Caki2 (cell line): ENCODE data around the gene MAOA. TPM values are rescaled to one million over a fixed set of nuclear protein-coding genes. Genes with fewer than 3 reads are reported as not detected.
A peak's percentile ranks its signal among the peaks of the same experiment; 100 is the strongest.

Experiments used
- DNase-seq: peaks from one replicate; pipeline ENCODE4 v3.0.0-alpha.2; 2015; ENCODE audit warnings: low read depth
- in situ Hi-C: cut with HindIII; loops from 2 replicates; pipeline ENCODE4 v1.10.0; 2016; ENCODE audit warnings: low sequenced_read_pairs, low pct_unique_long_range_greater_than_20kb, mixed read lengths
- total RNA-seq: library from RNA; depleted of rRNA; stranded (reverse); fragments of >200 nt; shearing (Covaris generic); gene quantifications from 2 replicates; pipeline ENCODE4 v1.2.3, GENCODE V29; 2014; ENCODE audit warnings: low replicate concordance; rRNA removed

Gene MAOA
- total RNA-seq, 1 experiment from 2014 or later, result 0.20 TPM

DNA sequence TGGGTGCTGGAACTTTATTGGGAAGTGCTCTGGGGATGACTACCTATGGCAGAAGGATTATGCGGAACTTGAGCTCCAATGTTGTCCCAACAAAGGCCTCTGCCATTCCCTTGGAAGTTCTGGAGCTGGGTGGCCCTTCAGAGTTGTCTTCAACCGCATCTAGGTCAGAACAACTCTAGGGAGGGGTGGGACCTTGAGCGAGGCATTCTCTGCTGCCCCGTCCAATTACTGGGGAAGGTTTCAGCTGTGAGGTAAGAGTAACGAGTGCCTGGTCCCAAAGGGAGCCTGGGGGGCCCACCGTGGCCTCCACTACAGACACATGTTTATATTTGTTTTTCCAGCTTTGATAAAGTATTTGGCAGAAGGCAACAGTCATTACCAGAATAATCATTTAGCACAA is 79.4 kb downstream of the MAOA start:
- DNase-seq, result no peak
- in situ Hi-C loops, result no loop called here

DNA sequence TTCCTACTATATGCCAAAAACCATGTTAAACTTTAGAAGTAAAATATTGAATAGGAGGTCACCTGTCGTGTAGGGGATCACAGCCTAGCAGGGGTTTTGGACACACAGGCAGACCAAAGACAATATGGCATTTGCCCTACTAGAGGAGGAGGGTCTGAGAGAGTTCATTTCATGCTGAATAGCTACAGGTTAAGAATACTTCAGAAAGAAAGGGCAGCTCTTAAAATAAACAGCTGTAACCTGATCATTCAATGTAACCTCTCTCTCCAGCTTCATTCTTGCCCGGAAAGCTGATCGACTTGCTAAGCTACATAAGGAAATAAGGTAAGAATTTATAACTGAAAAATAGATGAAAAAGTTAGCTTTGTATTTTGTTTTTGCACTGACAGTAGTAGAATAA is 79.9 kb downstream of the MAOA start:
- no peak for DNase-seq
- in situ Hi-C loops, result no loop called here

DNA sequence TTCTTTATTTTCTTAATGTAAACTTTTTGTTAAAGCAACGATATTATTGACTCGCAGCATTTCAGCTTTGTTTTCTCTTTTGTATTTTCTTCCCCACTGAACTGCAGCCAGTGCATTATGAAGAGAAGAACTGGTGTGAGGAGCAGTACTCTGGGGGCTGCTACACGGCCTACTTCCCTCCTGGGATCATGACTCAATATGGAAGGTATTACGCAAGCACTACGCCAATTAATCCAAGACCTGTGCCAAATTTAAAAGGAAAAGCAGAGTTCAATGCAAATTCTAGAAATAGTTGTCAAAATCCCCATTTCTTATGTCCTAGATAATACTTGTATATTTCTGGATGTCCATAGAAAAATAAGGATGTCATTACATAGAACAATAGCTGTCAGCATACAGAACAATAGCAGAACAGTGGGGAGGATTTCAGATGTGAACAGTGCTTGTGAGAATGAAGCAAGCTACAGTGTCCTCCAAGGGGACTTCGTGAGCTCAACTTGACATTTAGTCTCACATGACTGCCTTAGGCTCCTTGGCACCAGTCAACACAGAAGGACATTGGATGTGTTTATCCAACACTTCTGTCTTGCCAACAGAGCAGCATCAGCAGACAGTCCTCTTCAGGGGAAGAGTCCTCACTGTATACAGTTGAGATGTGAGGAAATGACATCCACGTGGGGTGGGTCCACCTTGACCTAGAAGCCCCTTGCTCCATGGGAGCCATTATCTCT is 85.9 kb downstream of the MAOA start:
- in situ Hi-C loops, result no loop called here
- no peak for DNase-seq

DNA sequence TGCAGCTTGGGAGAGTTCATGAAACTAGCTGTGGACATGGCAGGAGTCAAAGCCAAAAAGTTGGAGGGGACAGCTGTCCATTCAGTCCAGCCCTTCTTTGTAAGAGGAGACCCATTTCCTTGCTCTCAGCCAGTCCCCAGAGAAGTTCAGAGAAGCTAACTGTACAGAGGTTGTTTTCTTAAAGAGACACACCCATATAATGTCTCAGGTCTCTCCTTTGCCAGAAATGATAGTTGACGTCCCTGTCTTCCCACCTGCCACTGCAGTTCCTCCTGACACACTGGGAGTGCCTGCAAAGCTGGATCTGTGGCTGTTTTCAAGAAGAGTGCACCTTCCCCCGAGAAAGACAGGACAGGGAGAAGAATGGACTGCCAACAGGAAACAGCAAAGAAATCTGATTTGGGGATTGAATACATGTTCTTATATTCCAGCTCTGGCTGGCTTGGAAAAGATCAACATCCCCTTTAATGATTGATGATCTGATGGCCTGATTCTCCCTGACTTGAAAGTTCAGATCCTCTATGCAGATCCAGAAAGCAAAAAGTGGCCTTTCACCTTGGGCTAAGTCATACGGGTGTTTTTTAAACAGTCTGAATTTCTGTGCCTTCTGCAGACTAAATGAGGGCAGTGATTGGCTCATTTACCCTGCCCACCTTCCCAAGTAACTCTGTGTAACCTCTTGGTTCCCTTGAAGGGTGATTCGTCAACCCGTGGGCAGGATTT is 87.2 kb downstream of the MAOA start:
- in situ Hi-C loops, result no loop called here
- DNase-seq, result no peak

DNA sequence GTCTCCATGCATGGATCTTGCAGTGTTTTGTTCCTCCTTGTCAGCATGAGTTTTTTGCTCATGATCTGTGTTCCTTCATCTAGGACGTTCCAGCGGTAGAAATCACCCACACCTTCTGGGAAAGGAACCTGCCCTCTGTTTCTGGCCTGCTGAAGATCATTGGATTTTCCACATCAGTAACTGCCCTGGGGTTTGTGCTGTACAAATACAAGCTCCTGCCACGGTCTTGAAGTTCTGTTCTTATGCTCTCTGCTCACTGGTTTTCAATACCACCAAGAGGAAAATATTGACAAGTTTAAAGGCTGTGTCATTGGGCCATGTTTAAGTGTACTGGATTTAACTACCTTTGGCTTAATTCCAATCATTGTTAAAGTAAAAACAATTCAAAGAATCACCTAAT is 88.2 kb downstream of the MAOA start:
- no peak for DNase-seq
- in situ Hi-C loops, result no loop called here

DNA sequence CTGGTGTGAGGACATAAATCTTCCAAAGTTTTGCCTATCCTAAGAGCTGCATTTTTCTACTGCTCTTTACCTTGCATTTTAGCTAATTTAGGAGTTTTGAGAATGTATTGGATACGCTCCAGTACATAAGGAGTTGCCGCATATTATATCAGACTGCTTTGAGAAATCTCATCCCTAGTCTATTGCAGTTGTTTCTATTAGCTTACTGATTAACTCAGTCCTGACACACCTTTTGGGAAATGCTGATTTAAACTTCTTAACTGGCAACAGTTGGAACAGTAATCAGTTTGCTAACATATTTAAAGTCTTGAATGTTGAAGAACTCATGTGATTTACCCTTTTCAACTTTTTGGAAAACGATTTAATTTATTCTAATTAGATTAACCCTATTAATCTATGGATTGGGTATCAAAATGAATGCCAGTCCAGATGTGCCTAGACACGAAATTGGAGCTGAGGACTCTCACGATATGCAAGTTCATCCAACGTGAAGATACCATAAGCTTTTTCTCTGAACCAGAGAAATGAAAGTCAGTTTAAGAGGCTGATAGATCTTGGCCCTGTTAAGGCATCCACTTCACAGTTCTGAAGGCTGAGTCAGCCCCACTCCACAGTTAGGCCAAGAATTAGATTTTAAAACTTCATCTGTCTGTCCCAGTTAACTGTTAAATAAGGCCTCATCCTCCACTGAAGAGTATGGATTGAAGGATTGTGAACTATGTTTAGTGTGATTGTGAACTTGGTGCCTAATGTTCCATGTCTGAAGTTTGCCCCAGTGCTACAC is 90.0 kb downstream of the MAOA start:
- in situ Hi-C loops, result no loop called here
- DNase-seq, result peak; percentile 29

DNA sequence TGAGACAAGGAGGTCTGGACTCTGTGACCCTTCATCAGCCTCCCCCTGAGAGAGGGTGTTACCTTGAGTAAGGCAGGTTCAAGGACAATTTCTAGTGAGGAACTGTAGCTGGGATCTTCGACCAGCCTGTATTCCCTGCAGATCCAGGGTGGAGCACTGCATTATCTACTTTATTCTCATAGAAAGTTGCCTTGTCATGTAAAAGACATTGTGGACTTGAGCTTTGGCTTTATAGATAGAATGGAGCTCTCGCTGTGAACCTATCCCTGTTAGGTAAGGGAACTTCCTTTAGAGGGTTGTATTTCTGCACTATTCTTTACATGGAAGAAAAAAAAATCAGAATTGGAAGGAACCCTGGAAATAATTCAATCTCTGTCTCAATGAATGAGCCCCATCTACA is 91.4 kb downstream of the MAOA start:
- DNase-seq, result no peak
- in situ Hi-C loops, result no loop called here

DNA sequence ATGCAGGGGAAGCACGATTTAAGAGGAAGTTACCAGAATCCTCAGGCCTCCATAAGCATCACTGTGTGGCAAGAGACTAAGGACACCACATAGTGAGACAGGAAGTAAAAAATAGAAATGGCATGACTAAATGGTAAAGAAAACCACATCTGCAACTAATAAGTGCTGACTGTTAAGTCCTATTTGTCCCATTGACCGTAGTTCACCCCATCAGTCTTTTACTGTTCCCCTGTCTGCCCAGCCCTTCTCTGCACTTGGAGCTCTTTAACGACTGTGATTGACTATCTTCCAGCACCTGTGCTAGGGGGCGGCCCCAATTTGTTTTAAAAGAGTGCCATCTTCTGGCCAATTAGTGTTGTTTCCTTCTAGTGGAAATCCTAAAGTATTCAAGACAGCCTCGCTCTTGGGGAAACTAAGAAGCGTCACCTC is 94.2 kb downstream of the MAOA start:
- DNase-seq, result peak; percentile 41
- in situ Hi-C loops, result no loop called here

DNA sequence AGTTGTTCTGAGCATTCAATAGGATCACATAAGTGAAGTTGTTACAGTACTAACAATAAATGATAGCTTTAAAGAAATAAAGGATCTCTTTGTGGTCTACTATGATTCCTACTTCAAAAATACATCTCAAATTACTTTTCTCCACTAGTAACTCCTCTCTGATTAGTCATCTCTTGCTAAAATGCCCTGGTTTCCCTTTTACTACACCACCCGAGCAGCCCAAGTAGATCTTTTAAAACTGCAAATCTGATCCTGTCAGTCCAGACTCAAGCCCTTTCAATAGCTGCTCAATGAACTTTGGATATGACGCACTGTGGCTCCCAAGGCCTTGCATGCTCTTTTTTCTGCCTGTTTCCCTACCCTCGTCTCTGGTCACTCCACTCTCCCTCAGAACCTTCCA is 97.5 kb downstream of the MAOA start:
- no peak for DNase-seq
- in situ Hi-C loops, result no loop called here

DNA sequence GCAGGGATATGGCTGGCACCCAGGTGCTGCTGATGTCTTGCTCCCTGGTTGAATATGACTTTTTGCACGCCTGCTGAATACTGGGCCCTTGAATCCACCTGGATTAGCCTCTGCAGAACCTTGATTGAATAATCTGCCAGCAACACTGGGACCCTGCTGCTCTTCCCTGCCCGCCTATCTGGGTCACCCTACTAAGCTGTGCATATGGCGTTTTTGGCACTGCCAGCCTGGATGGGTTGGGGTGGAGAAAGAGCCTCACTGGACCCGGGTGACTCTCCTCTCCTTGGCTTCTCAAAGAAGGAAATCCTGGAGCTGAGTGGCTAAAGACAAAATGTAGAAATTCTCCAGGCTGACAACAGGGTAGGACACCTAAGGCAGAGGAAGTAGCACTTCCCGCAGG is 100.0 kb downstream of the MAOA start:
- in situ Hi-C loops, result no loop called here
- no peak for DNase-seq

DNA sequence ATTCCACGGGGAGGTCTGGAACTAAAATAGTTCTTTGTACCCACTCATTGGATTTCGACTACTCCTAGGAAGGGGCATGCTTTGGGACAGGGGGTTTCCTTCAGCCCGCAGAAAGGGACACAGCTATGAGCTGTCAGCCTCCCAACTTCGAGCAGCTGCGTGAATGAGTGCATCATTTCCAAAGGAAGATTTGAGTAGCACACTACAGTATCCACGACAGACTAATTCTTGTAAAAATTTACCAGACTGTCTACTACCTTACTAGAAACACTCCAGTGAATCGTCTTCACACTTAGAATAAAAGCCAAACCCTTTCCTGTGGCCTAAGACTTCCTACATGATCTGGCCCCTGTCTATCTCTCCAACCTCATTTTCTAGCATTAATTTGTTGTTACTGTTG is 101.9 kb downstream of the MAOA start:
- DNase-seq, result no peak
- in situ Hi-C loops, result no loop called here

DNA sequence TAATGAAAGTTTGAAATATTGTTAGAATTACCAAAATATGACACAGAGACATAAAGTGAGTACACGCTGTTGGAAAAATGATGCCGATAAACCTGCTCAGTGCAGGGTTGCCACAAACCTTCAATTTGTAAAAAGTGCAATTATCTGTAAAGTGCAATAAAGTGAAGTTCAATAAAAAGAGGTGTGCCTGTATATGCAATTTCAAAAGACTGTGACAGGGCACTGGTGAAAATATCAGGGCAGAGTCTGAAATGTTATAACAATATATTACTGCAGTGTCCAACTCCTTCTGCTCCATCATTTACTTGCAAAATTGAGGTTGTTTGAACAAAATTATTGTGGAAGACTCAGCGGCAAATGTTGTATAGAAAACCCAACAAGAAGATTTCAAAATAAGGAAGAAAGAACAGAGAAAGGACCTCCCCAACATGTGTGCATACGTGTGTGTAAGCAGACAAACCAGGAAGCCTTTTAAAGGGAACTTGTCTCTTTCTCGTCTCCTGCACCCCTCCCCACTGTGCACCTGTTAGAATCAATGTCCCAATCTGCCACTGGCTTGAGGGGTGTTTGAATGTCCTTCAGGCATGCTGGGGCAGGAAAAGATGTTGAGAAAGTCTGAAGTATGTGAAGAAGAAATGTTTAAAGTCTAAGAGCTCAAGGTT is 130.0 kb downstream of the MAOA start:
- in situ Hi-C loops, result no loop called here
- DNase-seq, result no peak

Other genes with a start within 250 kb of the MAOA start
- 5.6 and 7.1 TPM in 2 replicates for gene MAOB, start 226.2 kb downstream of the MAOA start, total RNA-seq